ENCODE data around the gene RBM33. TPM values are rescaled to one million over a fixed set of nuclear protein-coding genes. Genes with fewer than 3 reads are reported as not detected.

RBM33 gene
- total and polyA plus RNA-seq, 2 of the 13 experiments (the other 11 are each of a cell fraction or from before 2014, with no cell fraction given) = 12.4 to 28.9 TPM

- TF ChIP-seq HINFP (CRISPR knock-in tag; IDR thresholded peaks at IDR 0.05; ENCODE audit: low read depth) = 0 out of 2 replicates have a peak, but pooled peaks have one; percentile 53
- TF ChIP-seq DNMT1 (CRISPR knock-in tag; IDR thresholded peaks at IDR 0.05) = no peak
- TF ChIP-seq, protein P1, sequence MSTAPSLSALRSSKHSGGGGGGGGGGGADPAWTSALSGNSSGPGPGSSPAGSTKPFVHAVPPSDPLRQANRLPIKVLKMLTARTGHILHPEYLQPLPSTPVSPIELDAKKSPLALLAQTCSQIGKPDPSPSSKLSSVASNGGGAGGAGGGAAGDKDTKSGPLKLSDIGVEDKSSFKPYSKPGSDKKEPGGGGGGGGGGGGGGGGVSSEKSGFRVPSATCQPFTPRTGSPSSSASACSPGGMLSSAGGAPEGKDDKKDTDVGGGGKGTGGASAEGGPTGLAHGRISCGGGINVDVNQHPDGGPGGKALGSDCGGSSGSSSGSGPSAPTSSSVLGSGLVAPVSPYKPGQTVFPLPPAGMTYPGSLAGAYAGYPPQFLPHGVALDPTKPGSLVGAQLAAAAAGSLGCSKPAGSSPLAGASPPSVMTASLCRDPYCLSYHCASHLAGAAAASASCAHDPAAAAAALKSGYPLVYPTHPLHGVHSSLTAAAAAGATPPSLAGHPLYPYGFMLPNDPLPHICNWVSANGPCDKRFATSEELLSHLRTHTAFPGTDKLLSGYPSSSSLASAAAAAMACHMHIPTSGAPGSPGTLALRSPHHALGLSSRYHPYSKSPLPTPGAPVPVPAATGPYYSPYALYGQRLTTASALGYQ (CRISPR knock-in tag; IDR thresholded peaks at IDR 0.05) = no peak
- no peak for TF ChIP-seq ZNF83 (CRISPR knock-in tag; IDR thresholded peaks at IDR 0.05; ENCODE audit: borderline replicate concordance)
- TF ChIP-seq WIZ (CRISPR knock-in tag; IDR thresholded peaks at IDR 0.05) = no peak
- TF ChIP-seq REL (CRISPR knock-in tag; conservative IDR thresholded peaks at IDR 0.05) = no peak
- TF ChIP-seq, protein P2, sequence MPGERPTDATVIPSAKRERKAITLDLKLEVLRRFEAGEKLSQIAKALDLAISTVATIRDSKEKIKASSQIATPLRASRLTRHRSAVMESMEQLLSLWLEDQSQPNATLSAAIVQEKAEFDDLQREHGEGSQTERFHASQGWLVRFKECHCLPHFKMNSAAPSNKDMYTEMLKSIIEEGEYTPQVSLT (CRISPR knock-in tag; IDR thresholded peaks at IDR 0.05; ENCODE audit: borderline replicate concordance, low read depth) = no peak
- TF ChIP-seq ZNF572 (CRISPR knock-in tag; IDR thresholded peaks at IDR 0.05) = no peak
- no peak for TF ChIP-seq ZNF333 (CRISPR knock-in tag; IDR thresholded peaks at IDR 0.05; ENCODE audit: borderline replicate concordance)
- TF ChIP-seq SMAD1 (CRISPR knock-in tag; IDR thresholded peaks at IDR 0.05; ENCODE audit: borderline replicate concordance, low read depth) = no peak
- TF ChIP-seq ZNF263 (CRISPR knock-in tag; IDR thresholded peaks at IDR 0.05) = no peak
- TF ChIP-seq BHLHE40 (IDR thresholded peaks at IDR 0.05; ENCODE audit: low read length) = peak; percentile 78
- peak; percentile 63; the same call in 1 of the 2 replicates for TF ChIP-seq ZNF574 (CRISPR knock-in tag; IDR thresholded peaks at IDR 0.05)
- no peak for TF ChIP-seq HNRNPLL (IDR thresholded peaks at IDR 0.05; ENCODE audit: low read depth, low read length, poor library complexity, severe bottlenecking)
- TF ChIP-seq ZBTB26 (CRISPR knock-in tag; IDR thresholded peaks at IDR 0.05; ENCODE audit: borderline replicate concordance) = no peak
- 0 out of 2 replicates have a peak, but pooled peaks have one; percentile 53 for TF ChIP-seq BRCA1 (CRISPR knock-in tag; IDR thresholded peaks at IDR 0.05)
- TF ChIP-seq, protein P3, sequence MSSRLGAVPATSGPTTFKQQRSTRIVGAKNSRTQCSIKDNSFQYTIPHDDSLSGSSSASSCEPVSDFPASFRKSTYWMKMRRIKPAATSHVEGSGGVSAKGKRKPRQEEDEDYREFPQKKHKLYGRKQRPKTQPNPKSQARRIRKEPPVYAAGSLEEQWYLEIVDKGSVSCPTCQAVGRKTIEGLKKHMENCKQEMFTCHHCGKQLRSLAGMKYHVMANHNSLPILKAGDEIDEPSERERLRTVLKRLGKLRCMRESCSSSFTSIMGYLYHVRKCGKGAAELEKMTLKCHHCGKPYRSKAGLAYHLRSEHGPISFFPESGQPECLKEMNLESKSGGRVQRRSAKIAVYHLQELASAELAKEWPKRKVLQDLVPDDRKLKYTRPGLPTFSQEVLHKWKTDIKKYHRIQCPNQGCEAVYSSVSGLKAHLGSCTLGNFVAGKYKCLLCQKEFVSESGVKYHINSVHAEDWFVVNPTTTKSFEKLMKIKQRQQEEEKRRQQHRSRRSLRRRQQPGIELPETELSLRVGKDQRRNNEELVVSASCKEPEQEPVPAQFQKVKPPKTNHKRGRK (CRISPR knock-in tag; IDR thresholded peaks at IDR 0.05) = no peak
- TF ChIP-seq, protein P4, sequence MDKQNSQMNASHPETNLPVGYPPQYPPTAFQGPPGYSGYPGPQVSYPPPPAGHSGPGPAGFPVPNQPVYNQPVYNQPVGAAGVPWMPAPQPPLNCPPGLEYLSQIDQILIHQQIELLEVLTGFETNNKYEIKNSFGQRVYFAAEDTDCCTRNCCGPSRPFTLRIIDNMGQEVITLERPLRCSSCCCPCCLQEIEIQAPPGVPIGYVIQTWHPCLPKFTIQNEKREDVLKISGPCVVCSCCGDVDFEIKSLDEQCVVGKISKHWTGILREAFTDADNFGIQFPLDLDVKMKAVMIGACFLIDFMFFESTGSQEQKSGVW (CRISPR knock-in tag; IDR thresholded peaks at IDR 0.05; ENCODE audit: borderline replicate concordance) = no peak
- TF ChIP-seq KDM1A (CRISPR knock-in tag; IDR thresholded peaks at IDR 0.05) = peak; percentile 93
Observed at GRCh38 chr7:155682484-155682883, 38.0 kb downstream of the RBM33 start (continued).
